GM23338 (cell line): ENCODE results near the gene FBXO39. TPM values are rescaled to one million over a fixed set of nuclear protein-coding genes. Genes with fewer than 3 reads are reported as not detected.
"Not testable (repeated sequence)": the region's sequence is repeated elsewhere in the genome, so short reads cannot be mapped to it uniquely, and the experiment has no call there.

Experiments used
- ATAC-seq: fragments of 200-7000 bp; cut with Tn5 transposase; 3 replicates; pipeline ENCODE4 v1.9.1; 2020
- DNase-seq: peaks from one replicate; pipeline ENCODE4 v3.0.0-alpha.2; 2015; ENCODE audit warnings: low spot score
- H2AFZ ChIP-seq: fragments of 200-600 bp; sonication (generic); 2 replicates; pipeline ENCODE4 v1.8.0; 2016; ENCODE audit warnings: antibody characterized with exemption, mild to moderate bottlenecking, moderate library complexity
- H3F3A ChIP-seq: fragments of 200-600 bp; sonication (generic); replicated peaks from 2 replicates; pipeline ENCODE4 v1.8.0; 2017; ENCODE audit warnings: antibody characterized with exemption, mixed run types, low read depth
- H3K27ac ChIP-seq: fragments of 200-600 bp; sonication (generic); 2 replicates; pipeline ENCODE4 v1.6.1; 2016; ENCODE audit warnings: low read depth
- H3K27me3 ChIP-seq: fragments of 200-600 bp; sonication (generic); 2 replicates; pipeline ENCODE4 v1.8.0; 2016; ENCODE audit warnings: mild to moderate bottlenecking, mixed run types, moderate library complexity; ENCODE audit not compliant: insufficient read depth
- H3K36me3 ChIP-seq: fragments of 200-600 bp; sonication (generic); 2 replicates; pipeline ENCODE4 v1.8.0; 2016; ENCODE audit warnings: mild to moderate bottlenecking; ENCODE audit not compliant: insufficient read depth
- H3K4me1 ChIP-seq: fragments of 200-600 bp; sonication (generic); 2 replicates; pipeline ENCODE4 v1.8.0; 2016; ENCODE audit warnings: mild to moderate bottlenecking, moderate library complexity; ENCODE audit not compliant: insufficient read depth
- H3K4me2 ChIP-seq: fragments of 200-600 bp; sonication (generic); 2 replicates; pipeline ENCODE4 v1.7.1; 2017; ENCODE audit warnings: mixed run types
- H3K4me3 ChIP-seq: fragments of 200-600 bp; sonication (generic); 2 replicates; pipeline ENCODE4 v1.6.1; 2016; ENCODE audit warnings: mixed run types
- H3K79me2 ChIP-seq: fragments of 200-600 bp; sonication (generic); replicated peaks from 2 replicates; pipeline ENCODE4 v1.8.0; 2017; ENCODE audit warnings: mild to moderate bottlenecking; ENCODE audit not compliant: insufficient read depth
- H3K9me2 ChIP-seq: fragments of 200-600 bp; sonication (generic); 2 replicates; pipeline ENCODE4 v1.8.0; 2017; ENCODE audit not compliant: insufficient read depth
- H4K20me1 ChIP-seq: fragments of 200-600 bp; sonication (generic); replicated peaks from 2 replicates; pipeline ENCODE4 v1.8.0; 2017; ENCODE audit warnings: mild to moderate bottlenecking; ENCODE audit not compliant: insufficient read depth
- H3K27ac Mint-ChIP-seq: 2 replicates; pipeline ENCODE4 v1.8.0; 2020; ENCODE audit warnings: inconsistent platforms, mild to moderate bottlenecking, moderate library complexity, mixed read lengths
- H3K27me3 Mint-ChIP-seq: 3 replicates; pipeline ENCODE4 v1.8.0; 2022; ENCODE audit warnings: low read depth, mild to moderate bottlenecking, moderate library complexity, mixed read lengths, inconsistent platforms; ENCODE audit not compliant: insufficient read depth, poor library complexity
- H3K36me3 Mint-ChIP-seq: 3 replicates; pipeline ENCODE4 v1.8.0; 2021; ENCODE audit warnings: low read depth, mild to moderate bottlenecking, inconsistent platforms, moderate library complexity, mixed read lengths
- H3K4me1 Mint-ChIP-seq: 3 replicates; pipeline ENCODE4 v1.8.0; 2020; ENCODE audit warnings: mild to moderate bottlenecking, inconsistent platforms, mixed read lengths
- H3K4me3 Mint-ChIP-seq: 3 replicates; pipeline ENCODE4 v1.8.0; 2021; ENCODE audit warnings: moderate library complexity, mild to moderate bottlenecking, inconsistent platforms, mixed read lengths
- H3K9me3 Mint-ChIP-seq: 3 replicates; pipeline ENCODE4 v1.8.0; 2020; ENCODE audit warnings: moderate library complexity, mild to moderate bottlenecking, inconsistent platforms, mixed read lengths
- CREB1 ChIP-seq: fragments of 250-450 bp; sonication (Bioruptor Pico); IDR thresholded peaks from 2 replicates; pipeline ENCODE4 v1.5.0; 2020; ENCODE audit warnings: low read depth, mild to moderate bottlenecking, moderate library complexity
- CTCF ChIP-seq, 2 experiments: fragments of 200-600 bp in 1 of 2; sonication (generic) in 1 of 2; conservative IDR thresholded peaks; 2 replicates each; pipeline versions ENCODE4 v1.5.1 to v1.6.1; 2016 to 2017; ENCODE audit warnings: antibody characterized with exemption in 2 of 2, low read depth in 2 of 2, mild to moderate bottlenecking in 2 of 2, moderate library complexity in 1 of 2
- EZH2 ChIP-seq: fragments of 200-600 bp; sonication (generic); IDR thresholded peaks from one replicate; pipeline ENCODE4 v1.8.0; 2017; ENCODE audit warnings: antibody characterized with exemption, mild to moderate bottlenecking, low read depth; ENCODE audit not compliant: unreplicated experiment
- EZH2phosphoT487 ChIP-seq: fragments of 200-600 bp; sonication (generic); IDR thresholded peaks from one replicate; pipeline ENCODE4 v1.8.1; 2018; ENCODE audit warnings: antibody characterized with exemption; ENCODE audit not compliant: unreplicated experiment
- JUNB ChIP-seq: IDR thresholded peaks from one replicate; pipeline ENCODE4 v1.6.1; 2016; ENCODE audit warnings: antibody characterized with exemption; ENCODE audit not compliant: unreplicated experiment
- NANOG ChIP-seq: IDR thresholded peaks from 2 replicates; pipeline ENCODE4 v1.6.1; 2016; ENCODE audit warnings: antibody characterized with exemption, borderline replicate concordance
- POLR2AphosphoS5 ChIP-seq: IDR thresholded peaks from 2 replicates; pipeline ENCODE4 v1.6.1; 2016; ENCODE audit warnings: antibody characterized with exemption, low read depth
- REST ChIP-seq: IDR thresholded peaks from one replicate; pipeline ENCODE4 v1.6.1; 2018; ENCODE audit warnings: antibody characterized with exemption; ENCODE audit not compliant: unreplicated experiment
- STAT1 ChIP-seq: IDR thresholded peaks from one replicate; pipeline ENCODE4 v1.6.1; 2016; ENCODE audit warnings: antibody characterized with exemption; ENCODE audit not compliant: unreplicated experiment
- ZNF114 ChIP-seq: fragments of 250-450 bp; sonication (Bioruptor Pico); IDR thresholded peaks from 2 replicates; pipeline ENCODE4 v1.5.0; 2020; ENCODE audit warnings: mild to moderate bottlenecking, moderate library complexity
- ZNF462 ChIP-seq: fragments of 250-450 bp; sonication (Bioruptor Pico); IDR thresholded peaks from 2 replicates; pipeline ENCODE4 v1.5.0; 2020; ENCODE audit warnings: mild to moderate bottlenecking, moderate library complexity
- polyA plus RNA-seq: library from polyadenylated mRNA; unstranded; fragments of >200 nt; fragmentation: Nextera tagmentation; extraction: Ambion mirVana; gene quantifications from 2 replicates; pipeline ENCODE4 v1.2.1, GENCODE V29; 2016
- total RNA-seq: library from RNA; depleted of rRNA; stranded (reverse); fragments of >200 nt; shearing (Covaris generic); gene quantifications from 2 replicates; pipeline ENCODE4 v1.2.3, GENCODE V29; 2014

FBXO39 gene
- total and polyA plus RNA-seq, 2 experiments from 2014 or later = not detected

- not testable (repeated sequence) for H3K27ac ChIP-seq, H3K4me3 ChIP-seq, H4K20me1 ChIP-seq, H3K27ac Mint-ChIP-seq, H2AFZ ChIP-seq, H3K36me3 ChIP-seq, H3K4me1 Mint-ChIP-seq, ATAC-seq, H3K36me3 Mint-ChIP-seq, H3K27me3 Mint-ChIP-seq, H3K27me3 ChIP-seq, H3K4me1 ChIP-seq, H3K9me2 ChIP-seq, H3K4me3 Mint-ChIP-seq, H3K79me2 ChIP-seq, H3K4me2 ChIP-seq, H3F3A ChIP-seq, DNase-seq
- peaks cover 12% of the 10 kb centered on the region for H3K9me3 Mint-ChIP-seq
Observed at GRCh38 chr17:6746665-6747064, 29.4 kb upstream of the FBXO39 start.

GRCh38 chr17:6748617-6749016 is 27.4 kb upstream of the FBXO39 start:
- no peaks in the 10 kb centered on the region for H3K36me3 ChIP-seq
- H4K20me1 ChIP-seq = no peaks in the 10 kb centered on the region
- no peak overlapping the region for H2AFZ ChIP-seq
- H3K4me3 Mint-ChIP-seq = no peak overlapping the region
- ATAC-seq (no peak), DNase-seq (no peak)
- no peak overlapping the region for H3K4me3 ChIP-seq
- H3K9me3 Mint-ChIP-seq = peaks cover 12% of the 10 kb centered on the region
- peaks cover 18% of the 10 kb centered on the region for H3K4me1 ChIP-seq
- no peak overlapping the region for H3K4me2 ChIP-seq
- no peaks in the 10 kb centered on the region for H3K36me3 Mint-ChIP-seq
- H3F3A ChIP-seq = no peaks in the 10 kb centered on the region
- peaks cover 16% of the 10 kb centered on the region for H3K4me1 Mint-ChIP-seq
- no peak overlapping the region for H3K27ac ChIP-seq
- H3K27ac Mint-ChIP-seq = no peak overlapping the region
- H3K27me3 Mint-ChIP-seq = peaks cover 8% of the 10 kb centered on the region
- no peaks in the 10 kb centered on the region for H3K79me2 ChIP-seq
- H3K9me2 ChIP-seq = 0 out of 2 replicates have a peak, but pooled peaks cover 6% of the 10 kb centered on the region
- no peaks in the 10 kb centered on the region for H3K27me3 ChIP-seq
- TF ChIP-seq EZH2 (no peak), NANOG (no peak), REST (no peak), JUNB (no peak), POLR2AphosphoS5 (no peak), CREB1 (CRISPR knock-in tag) (no peak), EZH2phosphoT487 (no peak), STAT1 (no peak), CTCF (conservative IDR thresholded peaks at IDR 0.05; ENCODE audit: low read depth in 2 of 2) (no peak), ZNF114 (CRISPR knock-in tag) (no peak), ZNF462 (CRISPR knock-in tag) (no peak)
